GM19193 (cell line): ENCODE results near the gene UNC5CL.

Source experiments
- POLR2A ChIP-seq: IDR thresholded peaks from 4 replicates; pipeline ENCODE4 v1.6.1; 2011; ENCODE audit not compliant: insufficient read depth, insufficient read length; ENCODE audit errors: extremely low read depth

Gene UNC5CL

DNA sequence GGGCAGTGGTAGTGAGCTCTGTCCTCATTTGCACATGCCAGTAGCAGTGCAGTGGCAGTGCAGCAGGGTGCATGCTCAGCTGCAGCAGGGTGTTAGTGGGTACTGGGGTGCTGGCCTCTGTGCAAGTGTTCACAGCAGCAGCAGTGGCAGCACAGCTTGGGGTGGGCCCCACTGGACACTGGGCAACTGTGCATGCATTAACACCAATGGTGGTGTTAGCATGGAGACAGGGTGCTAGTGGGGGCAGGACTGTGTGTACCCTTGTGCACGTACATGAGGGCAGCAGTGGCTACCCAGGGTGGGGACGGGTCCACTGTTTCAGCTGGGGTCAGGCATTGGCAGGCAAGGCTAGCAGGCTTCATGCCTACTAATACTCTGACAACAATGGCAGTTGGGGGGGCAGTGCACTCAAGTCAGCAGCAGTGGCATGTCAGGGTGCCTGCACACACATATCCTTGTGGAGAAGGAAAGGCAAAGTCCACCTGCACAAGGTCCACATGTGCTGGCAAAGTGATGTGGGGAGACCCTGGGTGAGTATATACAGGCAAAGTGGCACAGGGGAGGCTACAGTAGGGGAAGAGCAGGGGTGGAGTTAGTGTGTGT lies 60.2 kb downstream of the UNC5CL start:
- TF ChIP-seq POLR2A = no peak

DNA sequence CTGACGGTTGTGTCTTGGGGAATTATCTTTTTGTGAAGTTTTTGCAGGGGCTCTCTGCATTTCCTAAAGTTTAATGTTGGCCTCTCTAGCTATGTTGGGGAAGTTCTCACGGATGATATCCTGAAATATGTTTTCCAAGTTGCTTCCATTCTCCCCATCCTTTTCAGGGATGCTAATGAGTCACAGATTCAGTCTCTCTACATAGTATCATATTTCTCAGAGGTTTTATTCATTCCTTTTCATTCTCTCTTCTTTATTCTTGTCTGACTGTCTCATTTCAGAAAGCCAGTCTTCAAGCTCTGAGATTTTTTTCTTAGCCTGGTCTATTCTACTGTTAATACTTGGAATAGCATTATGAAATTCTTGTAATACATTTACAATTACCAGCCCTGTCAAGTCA lies 61.3 kb downstream of the UNC5CL start:
- no peak for TF ChIP-seq POLR2A

DNA sequence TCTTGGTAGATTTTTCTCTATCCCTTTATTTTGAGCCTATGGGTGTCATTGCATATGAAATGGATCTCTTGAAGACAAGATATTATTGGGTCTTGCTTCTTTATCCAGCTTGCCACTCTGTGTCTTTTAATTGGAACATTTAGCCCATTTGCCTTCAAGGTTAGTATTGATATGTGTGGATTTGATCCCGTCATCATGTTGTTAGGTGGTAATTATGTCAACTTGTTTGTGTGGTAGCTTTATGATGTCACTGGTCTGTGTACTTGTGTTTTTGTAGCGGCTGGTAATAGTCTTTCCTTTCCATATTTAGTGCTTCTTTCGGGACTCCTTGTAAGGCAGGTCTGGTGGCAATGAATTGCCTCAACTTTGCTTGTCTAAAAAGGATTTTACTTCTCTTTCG lies 61.9 kb downstream of the UNC5CL start:
- TF ChIP-seq POLR2A = no peak
